Panc1 (cell line): Measurements from ENCODE around the gene HTRA2. TPM values are rescaled to one million over a fixed set of nuclear protein-coding genes. Genes with fewer than 3 reads are reported as not detected.
A peak's percentile ranks its signal among the peaks of the same experiment; 100 is the strongest.

Experiments used
- ATAC-seq: fragments of 200-7000 bp; cut with Tn5 transposase; 2 replicates; pipeline ENCODE4 v1.9.1; 2020; ENCODE audit warnings: mild to moderate bottlenecking, moderate library complexity
- BruUV-seq: library from RNA; stranded (reverse); fragments of 400-500 nt; replicated peaks from 2 replicates; lab custom pipeline; 2021; lab: Mats Ljungman, UMichigan
- CTCF ChIA-PET: fragments of 300-600 bp; sonication (Branson Sonifier 250); formaldehyde crosslinking; loops from one replicate; lab custom pipeline; 2022; ENCODE audit warnings: antibody characterized with exemption; lab: Charles Lee
- POLR2A ChIA-PET: fragments of 300-600 bp; sonication (Branson Sonifier 250); formaldehyde crosslinking; loops from one replicate; lab custom pipeline; 2022; ENCODE audit warnings: antibody characterized with exemption; lab: Charles Lee
- DNase-seq: peaks from one replicate; pipeline ENCODE4 v3.0.0-alpha.2; 2010; ENCODE audit warnings: low read depth, low spot score
- H3K27ac ChIP-seq: 2 replicates; pipeline ENCODE4 v1.5.1; 2011; ENCODE audit warnings: mild to moderate bottlenecking, low read length, inconsistent platforms
- H3K27me3 ChIP-seq: fragments of 200-500 bp; sonication (Bioruptor generic); 2 replicates; pipeline ENCODE4 v1.6.0; 2014; ENCODE audit warnings: low read length, inconsistent platforms; ENCODE audit not compliant: control insufficient read depth, insufficient read depth
- H3K36me3 ChIP-seq: fragments of 200-500 bp; sonication (Bioruptor generic); 2 replicates; pipeline ENCODE4 v1.5.1; 2014; ENCODE audit warnings: inconsistent platforms, mild to moderate bottlenecking, low read length, moderate library complexity; ENCODE audit not compliant: control insufficient read depth, insufficient read depth
- H3K4me1 ChIP-seq: 2 replicates; pipeline ENCODE4 v1.5.1; 2011; ENCODE audit warnings: inconsistent platforms, mild to moderate bottlenecking, low read length, moderate library complexity; ENCODE audit not compliant: control insufficient read depth, insufficient read depth
- H3K4me3 ChIP-seq, 2 experiments: 2 replicates each; pipeline ENCODE4 v1.5.1; 2011 to 2012; ENCODE audit warnings: low read depth in 2 of 2, low read length in 2 of 2, mild to moderate bottlenecking in 2 of 2, inconsistent platforms in 1 of 2, moderate library complexity in 1 of 2
- H3K9me3 ChIP-seq: fragments of 200-500 bp; sonication (Bioruptor generic); 2 replicates; pipeline ENCODE4 v1.5.1; 2014; ENCODE audit warnings: low read depth, mild to moderate bottlenecking, inconsistent platforms, low read length, moderate library complexity; ENCODE audit not compliant: control insufficient read depth, insufficient read depth
- CTCF ChIP-seq: fragments of 450-650 bp; IDR thresholded peaks from 2 replicates; pipeline ENCODE4 v1.5.1; 2017; ENCODE audit warnings: mild to moderate bottlenecking
- POLR2AphosphoS5 ChIP-seq: IDR thresholded peaks from 2 replicates; pipeline ENCODE4 v1.6.1; 2012; ENCODE audit warnings: mild to moderate bottlenecking, low read depth, low read length, moderate library complexity
- REST ChIP-seq, 2 experiments: IDR thresholded peaks; 2 replicates each; pipeline ENCODE4 v1.6.1; 2011 to 2012; ENCODE audit warnings: low read depth in 2 of 2, control low read depth in 1 of 2, low read length in 1 of 2, mild to moderate bottlenecking in 1 of 2, moderate library complexity in 1 of 2; ENCODE audit not compliant: insufficient read depth in 1 of 2
- SIN3A ChIP-seq: IDR thresholded peaks from 2 replicates; pipeline ENCODE4 v1.6.1; 2012; ENCODE audit warnings: low read depth, mild to moderate bottlenecking, low read length, moderate library complexity, borderline replicate concordance; ENCODE audit not compliant: insufficient read depth
- TCF7L2 ChIP-seq: IDR thresholded peaks from 2 replicates; pipeline ENCODE4 v1.6.1; 2011; ENCODE audit warnings: mild to moderate bottlenecking, low read depth, low read length, inconsistent platforms
- in situ Hi-C: cut with HindIII; loops from 2 replicates; pipeline ENCODE4 v1.10.0; 2016; ENCODE audit warnings: low sequenced_read_pairs, low pct_unique_long_range_greater_than_20kb
- intact Hi-C: fragments of 100-400 bp; cut with micrococcal nuclease; formaldehyde crosslinking; loops from one replicate; pipeline ENCODE4 v1.10.0; 2022; ENCODE audit not compliant: unreplicated experiment
- total RNA-seq: library from RNA; stranded (reverse); gene quantifications from one replicate; pipeline ENCODE4 v1.2.1, GENCODE V29; 2021; ENCODE audit not compliant: unreplicated experiment

Gene HTRA2
- total RNA-seq, 1 experiment from 2014 or later, result 21.2 TPM

GRCh38 chr2:74507145-74507925 is 22.4 kb upstream of the HTRA2 start, which contains the start of gene PCGF1:
PCGF1 (minus strand) TSS chr2:74507695; CDS start chr2:74507668, 27 bp downstream.
- Histone ChIP-seq H3K27ac (peak within 1 kb of the TSS; percentile 98), H3K4me3 (peak within 1 kb of the TSS; percentile 86 to 94), H3K27me3 (no peaks in the 10 kb centered on the region), H3K36me3 (peaks cover 4% of the 10 kb centered on the region), H3K4me1 (peaks cover 25% of the 10 kb centered on the region), H3K9me3 (no peaks in the 10 kb centered on the region)
- POLR2A ChIA-PET, result no interaction called here
- TF ChIP-seq REST (IDR thresholded peaks at IDR 0.05; ENCODE audit: insufficient read depth in 1 of 2, low read depth in 2 of 2, low read length in 1 of 2) (0 out of 4 replicates have a peak, but pooled peaks of 1 of the 2 experiments have one; percentile 39), POLR2AphosphoS5 (peak; percentile 81), SIN3A (peak; percentile 43), TCF7L2 (peak; percentile 85; the same call in 1 of the 2 replicates), CTCF (peak; percentile 80; the same call in 1 of the 2 replicates)
- BruUV-seq, result no TSS peak
- intact Hi-C loops (loop anchor here (10.0 kb wide), 1 partner anchor 77 kb away; no protein-coding TSS in a partner anchor), in situ Hi-C loops (no loop called here)
- DNase-seq (peak; percentile 95), ATAC-seq (peak; percentile 84)
- CTCF ChIA-PET, result no interaction called here

- H3K4me3 ChIP-seq, result peak overlapping the region; percentile 86 to 94
- peak overlapping the region; percentile 98 for H3K27ac ChIP-seq
- ATAC-seq, result peak; percentile 20; the same call in 1 of the 2 replicates
- no peak for TF ChIP-seq POLR2AphosphoS5
- POLR2A ChIA-PET, result no interaction called here
- CTCF ChIA-PET, result no interaction called here
- peaks cover 25% of the 10 kb centered on the region for H3K4me1 ChIP-seq
- intact Hi-C loops, result loop anchor here (10.0 kb wide), 1 partner anchor 77 kb away; no protein-coding TSS in a partner anchor
- BruUV-seq, result no TSS peak
- peaks cover 4% of the 10 kb centered on the region for H3K36me3 ChIP-seq
- H3K9me3 ChIP-seq, result no peaks in the 10 kb centered on the region
- H3K27me3 ChIP-seq, result no peaks in the 10 kb centered on the region
- in situ Hi-C loops, result no loop called here
- DNase-seq, result no peak
Observed at GRCh38 chr2:74507926-74508520, 21.7 kb upstream of the HTRA2 start.
